ENCODE data around the gene PGM3. TPM values are rescaled to one million over a fixed set of nuclear protein-coding genes. Genes with fewer than 3 reads are reported as not detected.

Gene PGM3, protein sequence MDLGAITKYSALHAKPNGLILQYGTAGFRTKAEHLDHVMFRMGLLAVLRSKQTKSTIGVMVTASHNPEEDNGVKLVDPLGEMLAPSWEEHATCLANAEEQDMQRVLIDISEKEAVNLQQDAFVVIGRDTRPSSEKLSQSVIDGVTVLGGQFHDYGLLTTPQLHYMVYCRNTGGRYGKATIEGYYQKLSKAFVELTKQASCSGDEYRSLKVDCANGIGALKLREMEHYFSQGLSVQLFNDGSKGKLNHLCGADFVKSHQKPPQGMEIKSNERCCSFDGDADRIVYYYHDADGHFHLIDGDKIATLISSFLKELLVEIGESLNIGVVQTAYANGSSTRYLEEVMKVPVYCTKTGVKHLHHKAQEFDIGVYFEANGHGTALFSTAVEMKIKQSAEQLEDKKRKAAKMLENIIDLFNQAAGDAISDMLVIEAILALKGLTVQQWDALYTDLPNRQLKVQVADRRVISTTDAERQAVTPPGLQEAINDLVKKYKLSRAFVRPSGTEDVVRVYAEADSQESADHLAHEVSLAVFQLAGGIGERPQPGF
- total RNA-seq (2021) = 22.1 and 33.8 TPM in 2 replicates
- Bru-seq, nascent RNA = percentile 78 among the genes with signal in this experiment
- BruChase-seq, experiment 1, labeled RNA remaining after a 2-hour chase = percentile 84 among the genes with signal in this experiment
- BruChase-seq, experiment 2, labeled RNA remaining after a 6-hour chase = percentile 83 among the genes with signal in this experiment
- long read RNA-seq, full-length matches to known transcripts = 33 of 44 reads
- long read RNA-seq, partial matches to known transcripts = 2 of 44 reads
- long read RNA-seq, other reads (novel, unspliced or antisense) = 9 of 44 reads

DNA sequence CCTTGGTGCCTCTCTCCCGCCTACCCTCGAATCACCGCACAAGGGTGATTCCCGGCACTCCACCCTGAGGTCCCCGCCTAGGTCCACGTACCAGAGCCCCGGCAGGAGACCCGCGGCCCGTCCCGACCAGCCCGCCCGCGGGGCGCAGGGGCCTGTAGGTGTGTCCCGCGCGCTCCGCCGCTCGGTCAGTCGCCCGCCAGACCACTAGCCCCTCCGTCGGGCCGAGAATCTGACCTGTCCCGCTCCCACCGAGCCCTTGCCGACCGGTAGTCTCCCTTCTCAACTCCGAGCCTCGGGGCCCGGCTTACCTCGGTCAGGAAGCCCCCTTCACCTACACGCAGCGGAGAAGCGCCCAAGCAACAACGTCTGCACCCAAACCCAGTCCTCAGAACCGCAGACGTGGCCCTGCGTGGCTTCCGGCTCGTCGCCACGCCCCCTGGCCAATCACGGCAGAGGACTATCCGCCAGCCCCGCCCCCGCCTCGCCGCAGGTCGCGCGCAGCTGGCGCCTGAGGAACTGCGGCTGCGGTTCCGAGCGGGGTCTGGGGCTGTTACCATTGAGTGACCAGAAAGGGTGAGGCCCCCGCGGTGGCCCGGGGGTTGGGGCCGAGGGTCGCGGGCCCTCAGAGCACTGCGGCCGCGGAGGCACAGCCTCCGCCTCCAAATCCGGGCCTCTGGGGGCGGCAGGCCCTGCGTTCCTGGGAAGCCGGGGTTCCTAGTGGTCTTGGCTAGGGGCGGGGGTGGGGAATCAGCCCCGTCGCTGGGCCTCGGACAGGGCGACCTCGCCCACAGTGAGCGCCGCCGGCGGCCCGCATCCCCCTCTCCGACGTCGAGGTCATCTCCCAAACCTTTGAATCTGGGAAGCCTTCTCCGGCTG lies at the start of gene PGM3, which contains the start of gene RWDD2A:
Gene PGM3, minus strand, starts transcription at position 395 of the 876 bp plus-strand sequence. CDS start 2,253 bp downstream, outside the sequence.
Gene RWDD2A, plus strand, starts transcription at position 487 of the 876 bp plus-strand sequence. CDS start 1,095 bp downstream, outside the sequence.
- Histone ChIP-seq H3K36me3 (ENCODE audit: low read depth) (no peaks in the 10 kb centered on the region), H3K79me2 (ENCODE audit: low read depth) (peaks cover 9% of the 10 kb centered on the region), H3F3A (ENCODE audit: insufficient read depth, low read depth) (no peaks in the 10 kb centered on the region), H3K4me3 (peak within 1 kb of the TSS; percentile 77), H4K20me1 (ENCODE audit: insufficient read depth) (no peaks in the 10 kb centered on the region), H3K27ac (no peak within 1 kb of the TSS), H3K27me3 (ENCODE audit: insufficient read depth, low read depth) (no peaks in the 10 kb centered on the region), H3K4me2 (peak within 1 kb of the TSS; percentile 86), H3K9me2 (ENCODE audit: insufficient read depth) (no peaks in the 10 kb centered on the region), H3K4me1 (replicated peaks; ENCODE audit: insufficient read depth) (peaks cover 3% of the 10 kb centered on the region; the same call in 1 of the 2 replicates), H2AFZ (peak within 1 kb of the TSS; percentile 94), H3K9me3 (ENCODE audit: insufficient read depth, low read depth) (no peaks in the 10 kb centered on the region)
- ChIA-PET POLR2A (ENCODE audit: unreplicated experiment) (no interaction called here), CTCF (interaction anchor here (1.0 kb wide), 1 partner anchor 126 kb away, joined by 3 read pairs; the partner anchor contains the start of gene DOP1A)
- peak; percentile 58 to 85 for DNase-seq
- intact Hi-C loops (cut with micrococcal nuclease; ENCODE audit: unreplicated experiment) = loop anchor here (5.0 to 10.0 kb wide), 2 partner anchors 126 to 948 kb away; partner anchors contain the start of genes DOP1A, IBTK and UBE3D
- BruUV-seq (replicated peaks) = TSS peak; percentile 33
- TF ChIP-seq EZH2 (IDR thresholded peaks at IDR 0.05; ENCODE audit: low read depth) = no peak
- TF ChIP-seq CTCF (conservative IDR thresholded peaks at IDR 0.05) = no peak

DNA sequence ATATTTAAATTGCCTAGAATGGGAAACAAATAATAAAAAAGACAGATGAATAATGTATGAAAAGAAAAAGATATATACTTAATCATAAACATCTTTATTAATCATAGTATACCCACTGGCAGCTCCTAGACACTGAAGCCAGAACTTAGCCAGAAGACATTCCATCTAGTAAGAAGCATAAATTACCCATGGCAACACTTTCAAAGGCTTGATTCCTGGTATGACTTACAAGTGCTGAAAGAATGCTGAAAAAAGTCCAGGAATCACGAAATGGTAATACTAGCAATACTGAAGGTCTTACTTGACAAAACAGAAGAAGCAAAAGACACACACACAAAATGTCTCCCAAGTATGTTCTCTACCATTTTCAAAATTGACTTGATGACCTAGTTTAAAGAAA lies 38.1 kb upstream of the PGM3 start:
- ChIA-PET CTCF (no interaction called here), POLR2A (ENCODE audit: unreplicated experiment) (no interaction called here)
- H3K9me3 ChIP-seq (ENCODE audit: insufficient read depth, low read depth) = no peaks in the 10 kb centered on the region
- H3K4me1 ChIP-seq (replicated peaks; ENCODE audit: insufficient read depth) = no peaks in the 10 kb centered on the region
- H3K4me3 ChIP-seq = no peak overlapping the region
- DNase-seq = no peak
- no peak overlapping the region for H3K4me2 ChIP-seq
- intact Hi-C loops (cut with micrococcal nuclease; ENCODE audit: unreplicated experiment) = no loop called here
- H3K36me3 ChIP-seq (ENCODE audit: low read depth) = no peaks in the 10 kb centered on the region
- H3K79me2 ChIP-seq (ENCODE audit: low read depth) = no peaks in the 10 kb centered on the region
- H3K27ac ChIP-seq = no peak overlapping the region
- no peaks in the 10 kb centered on the region for H3K9me2 ChIP-seq (ENCODE audit: insufficient read depth)
- no peak overlapping the region for H2AFZ ChIP-seq
- peaks cover 7% of the 10 kb centered on the region for H3F3A ChIP-seq (ENCODE audit: insufficient read depth, low read depth)
- no peaks in the 10 kb centered on the region for H4K20me1 ChIP-seq (ENCODE audit: insufficient read depth)
- TF ChIP-seq CTCF (conservative IDR thresholded peaks at IDR 0.05) (no peak), EZH2 (IDR thresholded peaks at IDR 0.05; ENCODE audit: low read depth) (no peak)
- H3K27me3 ChIP-seq (ENCODE audit: insufficient read depth, low read depth) = no peaks in the 10 kb centered on the region
- no TSS peak for BruUV-seq (replicated peaks)

All from PC-9 (cell line).